GM23338 (cell line): ENCODE data around the gene MTPN. TPM values are rescaled to one million over a fixed set of nuclear protein-coding genes. Genes with fewer than 3 reads are reported as not detected.

Source experiments
- ATAC-seq: fragments of 200-7000 bp; cut with Tn5 transposase; 3 replicates; pipeline ENCODE4 v1.9.1; 2020
- DNase-seq: peaks from one replicate; pipeline ENCODE4 v3.0.0-alpha.2; 2015; ENCODE audit warnings: low spot score
- H2AFZ ChIP-seq: fragments of 200-600 bp; sonication (generic); 2 replicates; pipeline ENCODE4 v1.8.0; 2016; ENCODE audit warnings: antibody characterized with exemption, mild to moderate bottlenecking, moderate library complexity
- H3F3A ChIP-seq: fragments of 200-600 bp; sonication (generic); replicated peaks from 2 replicates; pipeline ENCODE4 v1.8.0; 2017; ENCODE audit warnings: antibody characterized with exemption, mixed run types, low read depth
- H3K27ac ChIP-seq: fragments of 200-600 bp; sonication (generic); 2 replicates; pipeline ENCODE4 v1.6.1; 2016; ENCODE audit warnings: low read depth
- H3K27me3 ChIP-seq: fragments of 200-600 bp; sonication (generic); 2 replicates; pipeline ENCODE4 v1.8.0; 2016; ENCODE audit warnings: mild to moderate bottlenecking, mixed run types, moderate library complexity; ENCODE audit not compliant: insufficient read depth
- H3K36me3 ChIP-seq: fragments of 200-600 bp; sonication (generic); 2 replicates; pipeline ENCODE4 v1.8.0; 2016; ENCODE audit warnings: mild to moderate bottlenecking; ENCODE audit not compliant: insufficient read depth
- H3K4me1 ChIP-seq: fragments of 200-600 bp; sonication (generic); 2 replicates; pipeline ENCODE4 v1.8.0; 2016; ENCODE audit warnings: mild to moderate bottlenecking, moderate library complexity; ENCODE audit not compliant: insufficient read depth
- H3K4me2 ChIP-seq: fragments of 200-600 bp; sonication (generic); 2 replicates; pipeline ENCODE4 v1.7.1; 2017; ENCODE audit warnings: mixed run types
- H3K4me3 ChIP-seq: fragments of 200-600 bp; sonication (generic); 2 replicates; pipeline ENCODE4 v1.6.1; 2016; ENCODE audit warnings: mixed run types
- H3K79me2 ChIP-seq: fragments of 200-600 bp; sonication (generic); replicated peaks from 2 replicates; pipeline ENCODE4 v1.8.0; 2017; ENCODE audit warnings: mild to moderate bottlenecking; ENCODE audit not compliant: insufficient read depth
- H3K9me2 ChIP-seq: fragments of 200-600 bp; sonication (generic); 2 replicates; pipeline ENCODE4 v1.8.0; 2017; ENCODE audit not compliant: insufficient read depth
- H4K20me1 ChIP-seq: fragments of 200-600 bp; sonication (generic); replicated peaks from 2 replicates; pipeline ENCODE4 v1.8.0; 2017; ENCODE audit warnings: mild to moderate bottlenecking; ENCODE audit not compliant: insufficient read depth
- H3K27ac Mint-ChIP-seq: 2 replicates; pipeline ENCODE4 v1.8.0; 2020; ENCODE audit warnings: inconsistent platforms, mild to moderate bottlenecking, moderate library complexity, mixed read lengths
- H3K27me3 Mint-ChIP-seq: 3 replicates; pipeline ENCODE4 v1.8.0; 2022; ENCODE audit warnings: low read depth, mild to moderate bottlenecking, moderate library complexity, mixed read lengths, inconsistent platforms; ENCODE audit not compliant: insufficient read depth, poor library complexity
- H3K36me3 Mint-ChIP-seq: 3 replicates; pipeline ENCODE4 v1.8.0; 2021; ENCODE audit warnings: low read depth, mild to moderate bottlenecking, inconsistent platforms, moderate library complexity, mixed read lengths
- H3K4me1 Mint-ChIP-seq: 3 replicates; pipeline ENCODE4 v1.8.0; 2020; ENCODE audit warnings: mild to moderate bottlenecking, inconsistent platforms, mixed read lengths
- H3K4me3 Mint-ChIP-seq: 3 replicates; pipeline ENCODE4 v1.8.0; 2021; ENCODE audit warnings: moderate library complexity, mild to moderate bottlenecking, inconsistent platforms, mixed read lengths
- H3K9me3 Mint-ChIP-seq: 3 replicates; pipeline ENCODE4 v1.8.0; 2020; ENCODE audit warnings: moderate library complexity, mild to moderate bottlenecking, inconsistent platforms, mixed read lengths
- CREB1 ChIP-seq: fragments of 250-450 bp; sonication (Bioruptor Pico); IDR thresholded peaks from 2 replicates; pipeline ENCODE4 v1.5.0; 2020; ENCODE audit warnings: low read depth, mild to moderate bottlenecking, moderate library complexity
- EZH2 ChIP-seq: fragments of 200-600 bp; sonication (generic); IDR thresholded peaks from one replicate; pipeline ENCODE4 v1.8.0; 2017; ENCODE audit warnings: antibody characterized with exemption, mild to moderate bottlenecking, low read depth; ENCODE audit not compliant: unreplicated experiment
- EZH2phosphoT487 ChIP-seq: fragments of 200-600 bp; sonication (generic); IDR thresholded peaks from one replicate; pipeline ENCODE4 v1.8.1; 2018; ENCODE audit warnings: antibody characterized with exemption; ENCODE audit not compliant: unreplicated experiment
- JUNB ChIP-seq: IDR thresholded peaks from one replicate; pipeline ENCODE4 v1.6.1; 2016; ENCODE audit warnings: antibody characterized with exemption; ENCODE audit not compliant: unreplicated experiment
- NANOG ChIP-seq: IDR thresholded peaks from 2 replicates; pipeline ENCODE4 v1.6.1; 2016; ENCODE audit warnings: antibody characterized with exemption, borderline replicate concordance
- POLR2AphosphoS5 ChIP-seq: IDR thresholded peaks from 2 replicates; pipeline ENCODE4 v1.6.1; 2016; ENCODE audit warnings: antibody characterized with exemption, low read depth
- STAT1 ChIP-seq: IDR thresholded peaks from one replicate; pipeline ENCODE4 v1.6.1; 2016; ENCODE audit warnings: antibody characterized with exemption; ENCODE audit not compliant: unreplicated experiment
- ZNF114 ChIP-seq: fragments of 250-450 bp; sonication (Bioruptor Pico); IDR thresholded peaks from 2 replicates; pipeline ENCODE4 v1.5.0; 2020; ENCODE audit warnings: mild to moderate bottlenecking, moderate library complexity
- ZNF331 ChIP-seq: fragments of 250-450 bp; sonication (Bioruptor Pico); IDR thresholded peaks from 2 replicates; pipeline ENCODE4 v1.5.0; 2020; ENCODE audit warnings: low read depth, mild to moderate bottlenecking, moderate library complexity
- ZNF462 ChIP-seq: fragments of 250-450 bp; sonication (Bioruptor Pico); IDR thresholded peaks from 2 replicates; pipeline ENCODE4 v1.5.0; 2020; ENCODE audit warnings: mild to moderate bottlenecking, moderate library complexity
- polyA plus RNA-seq: library from polyadenylated mRNA; unstranded; fragments of >200 nt; fragmentation: Nextera tagmentation; extraction: Ambion mirVana; gene quantifications from 2 replicates; pipeline ENCODE4 v1.2.1, GENCODE V29; 2016
- total RNA-seq: library from RNA; depleted of rRNA; stranded (reverse); fragments of >200 nt; shearing (Covaris generic); gene quantifications from 2 replicates; pipeline ENCODE4 v1.2.3, GENCODE V29; 2014
- TF ChIP-seq, protein P1 (sequence below): IDR thresholded peaks from 2 replicates; pipeline ENCODE4 v1.6.1; 2016; ENCODE audit warnings: antibody characterized with exemption
- TF ChIP-seq, protein P2 (sequence below), 2 experiments: fragments of 200-600 bp in 1 of 2; sonication (generic) in 1 of 2; conservative IDR thresholded peaks; 2 replicates each; pipeline versions ENCODE4 v1.5.1 to v1.6.1; 2016 to 2017; ENCODE audit warnings: antibody characterized with exemption in 2 of 2, low read depth in 2 of 2, mild to moderate bottlenecking in 2 of 2, moderate library complexity in 1 of 2

The MTPN gene
- total and polyA plus RNA-seq, 2 experiments from 2014 or later, result 87.7 to 90.3 TPM

DNA sequence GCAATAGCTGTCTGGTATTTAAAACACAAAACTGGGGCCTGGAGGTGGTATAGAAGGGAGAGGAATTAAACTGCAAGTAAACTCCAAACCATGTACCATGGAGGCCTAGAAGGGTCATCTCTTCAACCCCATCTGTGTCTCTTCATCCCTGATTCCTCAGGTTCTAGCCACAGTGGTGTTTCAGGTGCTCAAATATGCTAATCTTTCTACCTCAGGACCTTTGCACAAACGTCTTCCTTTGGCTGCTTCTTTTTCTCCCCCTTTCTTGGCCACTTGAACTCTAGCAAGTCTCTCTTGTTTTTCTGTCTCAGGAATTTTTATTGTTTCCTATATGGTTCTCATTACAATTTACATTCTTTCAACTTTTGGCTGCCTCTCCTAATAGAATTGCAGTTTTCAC lies 25.6 kb upstream of the MTPN start:
- H3F3A ChIP-seq, result no peaks in the 10 kb centered on the region
- no peaks in the 10 kb centered on the region for H3K36me3 Mint-ChIP-seq
- H3K4me1 ChIP-seq, result no peaks in the 10 kb centered on the region
- H3K9me2 ChIP-seq, result no peaks in the 10 kb centered on the region
- ATAC-seq (no peak), DNase-seq (no peak)
- no peaks in the 10 kb centered on the region for H3K79me2 ChIP-seq
- no peaks in the 10 kb centered on the region for H3K36me3 ChIP-seq
- no peak overlapping the region for H3K4me3 Mint-ChIP-seq
- H4K20me1 ChIP-seq, result no peaks in the 10 kb centered on the region
- H3K27ac Mint-ChIP-seq, result no peak overlapping the region
- H3K4me3 ChIP-seq, result no peak overlapping the region
- H2AFZ ChIP-seq, result no peak overlapping the region
- H3K4me1 Mint-ChIP-seq, result no peaks in the 10 kb centered on the region
- H3K27me3 Mint-ChIP-seq, result no peaks in the 10 kb centered on the region
- no peaks in the 10 kb centered on the region for H3K27me3 ChIP-seq
- no peak overlapping the region for H3K27ac ChIP-seq
- TF ChIP-seq NANOG, result no peak
- TF ChIP-seq JUNB, result no peak
- TF ChIP-seq, protein P1, sequence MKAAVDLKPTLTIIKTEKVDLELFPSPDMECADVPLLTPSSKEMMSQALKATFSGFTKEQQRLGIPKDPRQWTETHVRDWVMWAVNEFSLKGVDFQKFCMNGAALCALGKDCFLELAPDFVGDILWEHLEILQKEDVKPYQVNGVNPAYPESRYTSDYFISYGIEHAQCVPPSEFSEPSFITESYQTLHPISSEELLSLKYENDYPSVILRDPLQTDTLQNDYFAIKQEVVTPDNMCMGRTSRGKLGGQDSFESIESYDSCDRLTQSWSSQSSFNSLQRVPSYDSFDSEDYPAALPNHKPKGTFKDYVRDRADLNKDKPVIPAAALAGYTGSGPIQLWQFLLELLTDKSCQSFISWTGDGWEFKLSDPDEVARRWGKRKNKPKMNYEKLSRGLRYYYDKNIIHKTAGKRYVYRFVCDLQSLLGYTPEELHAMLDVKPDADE, result no peak
- no peak overlapping the region for H3K4me2 ChIP-seq
- H3K9me3 Mint-ChIP-seq, result peaks cover 3% of the 10 kb centered on the region; the same call in 1 of the 3 replicates

- Histone ChIP-seq H3F3A (no peaks in the 10 kb centered on the region), H2AFZ (no peak overlapping the region), H3K9me2 (no peaks in the 10 kb centered on the region), H3K4me2 (no peak overlapping the region), H3K4me1 (no peaks in the 10 kb centered on the region), H4K20me1 (no peaks in the 10 kb centered on the region), H3K27ac (no peak overlapping the region), H3K79me2 (no peaks in the 10 kb centered on the region), H3K4me3 (no peak overlapping the region), H3K27me3 (no peaks in the 10 kb centered on the region), H3K36me3 (no peaks in the 10 kb centered on the region)
- H3K27ac Mint-ChIP-seq, result no peak overlapping the region
- H3K36me3 Mint-ChIP-seq, result no peaks in the 10 kb centered on the region
- ATAC-seq, result no peak
- H3K4me1 Mint-ChIP-seq, result no peaks in the 10 kb centered on the region
- H3K9me3 Mint-ChIP-seq, result no peaks in the 10 kb centered on the region
- H3K27me3 Mint-ChIP-seq, result no peaks in the 10 kb centered on the region
- no peak overlapping the region for H3K4me3 Mint-ChIP-seq
- no peak for DNase-seq
- TF ChIP-seq, protein P1, result no peak
- TF ChIP-seq ZNF331 (CRISPR knock-in tag), result no peak
- TF ChIP-seq, protein P2, sequence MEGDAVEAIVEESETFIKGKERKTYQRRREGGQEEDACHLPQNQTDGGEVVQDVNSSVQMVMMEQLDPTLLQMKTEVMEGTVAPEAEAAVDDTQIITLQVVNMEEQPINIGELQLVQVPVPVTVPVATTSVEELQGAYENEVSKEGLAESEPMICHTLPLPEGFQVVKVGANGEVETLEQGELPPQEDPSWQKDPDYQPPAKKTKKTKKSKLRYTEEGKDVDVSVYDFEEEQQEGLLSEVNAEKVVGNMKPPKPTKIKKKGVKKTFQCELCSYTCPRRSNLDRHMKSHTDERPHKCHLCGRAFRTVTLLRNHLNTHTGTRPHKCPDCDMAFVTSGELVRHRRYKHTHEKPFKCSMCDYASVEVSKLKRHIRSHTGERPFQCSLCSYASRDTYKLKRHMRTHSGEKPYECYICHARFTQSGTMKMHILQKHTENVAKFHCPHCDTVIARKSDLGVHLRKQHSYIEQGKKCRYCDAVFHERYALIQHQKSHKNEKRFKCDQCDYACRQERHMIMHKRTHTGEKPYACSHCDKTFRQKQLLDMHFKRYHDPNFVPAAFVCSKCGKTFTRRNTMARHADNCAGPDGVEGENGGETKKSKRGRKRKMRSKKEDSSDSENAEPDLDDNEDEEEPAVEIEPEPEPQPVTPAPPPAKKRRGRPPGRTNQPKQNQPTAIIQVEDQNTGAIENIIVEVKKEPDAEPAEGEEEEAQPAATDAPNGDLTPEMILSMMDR (conservative IDR thresholded peaks at IDR 0.05; ENCODE audit: low read depth in 2 of 2), result no peak
- no peak for TF ChIP-seq CREB1
- no peak for TF ChIP-seq JUNB
- TF ChIP-seq ZNF114 (CRISPR knock-in tag), result no peak
- no peak for TF ChIP-seq STAT1
- no peak for TF ChIP-seq POLR2AphosphoS5
- no peak for TF ChIP-seq NANOG
- TF ChIP-seq EZH2, result no peak
- no peak for TF ChIP-seq EZH2phosphoT487
- no peak for TF ChIP-seq ZNF462 (CRISPR knock-in tag)
These were observed 23.2 kb upstream of the MTPN start for GRCh38 chr7:136000288-136000913.
